GM21390 (cell line): ENCODE measurements around the gene RNFT2.
"Not testable (repeated sequence)": the region's sequence is repeated elsewhere in the genome, so short reads cannot be mapped to it uniquely, and the experiment has no call there.

ENCODE experiments used
- ATAC-seq: cut with Tn5 transposase; IDR thresholded peaks from one replicate; pipeline ENCODE4 v1.9.1; 2021; ENCODE audit not compliant: unreplicated experiment

Gene RNFT2

GRCh38 chr12:116710370-116711150, 27.6 kb upstream of the RNFT2 start:
- ATAC-seq: no peak

- ATAC-seq: no peak
Measured at GRCh38 chr12:116712458-116713303, 25.4 kb upstream of the RNFT2 start.

- no peak for ATAC-seq
Measured at GRCh38 chr12:116713527-116713926, 24.6 kb upstream of the RNFT2 start.

- ATAC-seq: no peak
Measured at GRCh38 chr12:116714175-116714574, 23.9 kb upstream of the RNFT2 start.

- ATAC-seq: no peak
Measured at GRCh38 chr12:116717466-116718437, 20.4 kb upstream of the RNFT2 start.

DNA sequence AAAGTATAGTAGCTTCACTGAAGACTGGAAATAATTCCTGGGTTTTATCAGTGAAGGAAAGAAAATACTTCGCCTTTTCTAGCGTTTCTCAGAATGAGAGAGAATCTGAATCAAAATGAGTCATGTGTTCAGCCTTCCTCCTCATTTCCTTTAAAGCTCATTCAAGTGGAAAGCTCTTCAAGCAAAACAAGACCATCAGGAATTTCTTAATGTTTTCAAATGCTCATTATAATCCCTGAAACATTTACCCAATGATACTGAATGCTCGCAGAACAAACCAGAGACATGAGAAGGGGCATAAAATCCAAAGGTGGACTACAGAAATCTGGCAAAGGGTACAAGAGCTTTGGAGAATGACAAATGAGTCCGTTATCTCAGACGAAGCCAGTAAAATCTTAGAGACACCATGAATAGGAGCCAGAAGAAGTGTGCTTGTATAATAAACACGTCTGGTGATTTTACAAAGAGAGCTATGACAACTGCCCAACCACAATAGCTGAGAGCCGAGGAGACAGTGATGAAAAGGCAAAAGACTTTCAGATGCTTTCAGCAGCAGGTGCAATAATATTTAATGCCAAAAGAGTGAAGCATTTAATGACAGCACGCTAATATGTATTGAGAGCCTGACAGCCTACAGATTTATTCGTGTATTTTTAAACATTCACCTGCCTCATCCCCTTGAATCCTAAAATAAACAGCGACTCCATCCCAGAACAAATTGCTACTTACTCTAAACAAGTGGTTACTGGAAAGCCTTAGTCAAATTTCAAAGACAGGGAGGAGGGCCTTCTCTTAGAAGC, 19.3 kb upstream of the RNFT2 start:
- ATAC-seq: no peak

DNA sequence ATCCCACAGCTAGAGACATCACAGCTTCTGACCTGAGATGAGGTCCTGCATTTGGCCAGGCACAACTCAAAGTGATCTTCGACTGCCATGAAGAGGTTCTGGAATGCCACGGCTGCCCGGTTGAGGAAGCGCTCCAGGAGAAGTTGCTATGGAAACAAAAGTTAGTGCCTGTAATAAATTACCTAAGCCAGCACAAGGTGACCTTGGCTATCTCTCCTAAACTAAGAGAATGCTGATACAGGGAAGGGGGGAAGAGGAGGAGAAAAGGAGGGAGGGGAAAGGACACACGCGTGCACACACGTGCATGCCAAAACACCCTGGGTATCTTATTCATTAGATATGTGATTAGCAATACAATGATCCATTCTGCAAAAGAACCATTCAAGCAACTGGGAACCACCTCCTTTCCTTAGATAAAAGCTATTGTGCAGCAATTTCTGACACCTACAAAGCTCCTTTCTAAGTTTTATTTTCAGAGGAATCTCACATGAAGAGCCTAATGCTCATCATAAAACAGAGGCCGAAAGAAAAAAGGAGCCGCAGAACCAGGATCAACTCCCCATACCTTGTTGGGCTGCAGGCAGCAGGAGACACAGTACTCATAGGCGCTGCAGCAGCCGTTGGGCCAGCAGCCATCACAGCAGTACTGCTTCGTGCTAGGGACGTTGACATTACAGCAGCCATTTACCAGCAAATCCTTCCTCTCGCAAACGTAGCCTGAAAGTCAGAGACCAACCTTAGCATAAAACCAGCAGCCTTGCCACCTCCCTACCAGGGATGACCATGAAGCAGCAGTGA, 18.2 kb upstream of the RNFT2 start:
- ATAC-seq: no peak

DNA sequence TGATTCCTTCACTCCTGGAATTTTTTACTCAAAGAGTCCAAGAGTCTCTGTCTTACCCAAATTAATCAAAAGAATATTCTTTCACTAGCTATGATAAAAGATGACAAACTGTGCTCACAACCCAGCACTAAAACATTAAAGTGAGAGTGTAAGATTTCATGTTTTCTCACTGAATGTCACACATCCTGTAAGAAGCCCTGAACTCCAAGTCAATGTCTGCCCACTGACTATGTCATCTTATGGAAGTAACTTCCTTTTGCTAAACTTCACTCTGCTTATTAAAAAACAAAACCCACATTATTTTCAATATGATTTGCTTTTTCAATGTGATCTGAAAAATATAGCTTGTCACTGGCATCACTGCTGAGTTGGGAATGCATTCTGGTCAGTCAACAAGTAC, 15.9 kb upstream of the RNFT2 start:
- ATAC-seq: no peak

- no peak for ATAC-seq
Measured at GRCh38 chr12:116726694-116727093, 11.4 kb upstream of the RNFT2 start.

- ATAC-seq: no peak
Measured at GRCh38 chr12:116727261-116727660, 10.9 kb upstream of the RNFT2 start.

DNA sequence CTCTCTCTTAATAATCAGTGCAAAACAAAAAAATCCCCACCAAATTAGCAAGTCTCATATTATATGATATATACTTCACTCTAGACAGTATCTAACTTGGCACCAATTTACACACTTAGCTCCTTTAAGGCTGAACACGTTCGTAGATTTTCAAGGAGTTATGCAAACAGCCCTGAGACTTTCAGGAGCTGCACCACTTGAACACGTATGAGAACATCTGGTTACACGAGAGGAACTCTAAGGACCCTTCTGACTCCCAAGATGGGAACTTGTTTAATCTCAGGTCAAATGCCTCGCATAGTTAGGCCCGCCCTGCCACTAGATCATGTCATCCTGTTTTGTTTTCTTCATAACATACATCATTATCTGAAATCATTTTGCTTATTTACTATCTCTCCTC, 10.2 kb upstream of the RNFT2 start:
- ATAC-seq: no peak

DNA sequence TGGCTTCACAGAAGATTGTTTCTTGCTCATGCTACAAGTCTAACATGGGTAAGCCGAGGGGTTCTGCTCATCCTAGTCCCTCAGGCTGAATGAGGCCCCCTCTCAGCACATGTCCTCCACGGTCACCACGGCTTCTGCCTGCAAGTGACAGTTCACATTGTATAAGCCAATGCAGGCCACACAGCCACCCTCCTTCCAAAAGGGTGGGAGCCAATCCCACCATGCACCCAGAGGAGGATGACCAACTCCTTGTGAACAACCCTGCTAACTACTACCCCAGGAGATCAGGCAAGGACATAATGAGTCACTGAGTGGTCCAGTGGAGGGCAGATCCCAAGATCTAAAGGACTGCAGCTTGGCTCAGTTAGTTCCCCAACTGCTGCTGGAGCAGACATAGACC, 6.3 kb upstream of the RNFT2 start:
- ATAC-seq: no peak

DNA sequence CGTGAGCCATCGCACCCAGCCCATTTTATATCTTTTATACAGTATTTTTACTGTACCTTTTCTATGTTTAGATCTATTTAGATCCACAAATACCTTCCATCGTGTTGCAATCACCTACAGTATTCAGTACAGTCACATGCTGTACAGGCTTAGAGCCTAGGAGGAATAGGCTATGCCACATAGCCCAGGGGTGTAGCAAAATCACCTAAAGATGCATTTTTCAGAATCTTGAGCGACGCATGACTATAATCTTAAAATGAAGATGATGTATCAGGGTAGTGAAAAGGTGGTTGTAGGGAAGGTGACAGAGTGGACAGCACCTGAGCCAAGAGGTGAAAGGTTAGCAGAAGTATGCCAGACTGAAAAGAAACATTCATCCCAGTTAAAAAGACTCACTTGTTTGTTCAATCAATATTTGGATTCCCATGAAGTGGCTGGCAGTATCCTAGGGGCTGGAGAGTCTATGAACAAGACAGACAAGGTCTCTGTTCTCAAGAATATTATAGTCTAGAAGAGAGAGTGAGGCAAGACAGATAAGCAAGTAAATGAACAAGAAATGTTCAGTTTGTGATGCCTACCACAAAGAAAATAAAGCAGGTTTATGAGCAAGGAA, 3.9 kb upstream of the RNFT2 start:
- no peak for ATAC-seq

GRCh38 chr12:116735084-116735483, 3.0 kb upstream of the RNFT2 start:
- ATAC-seq: no peak

GRCh38 chr12:116735951-116736599, 2.0 kb upstream of the RNFT2 start:
- ATAC-seq: no peak

- no peak for ATAC-seq
Measured at GRCh38 chr12:116736962-116737773, 947 bp upstream of the RNFT2 start.

DNA sequence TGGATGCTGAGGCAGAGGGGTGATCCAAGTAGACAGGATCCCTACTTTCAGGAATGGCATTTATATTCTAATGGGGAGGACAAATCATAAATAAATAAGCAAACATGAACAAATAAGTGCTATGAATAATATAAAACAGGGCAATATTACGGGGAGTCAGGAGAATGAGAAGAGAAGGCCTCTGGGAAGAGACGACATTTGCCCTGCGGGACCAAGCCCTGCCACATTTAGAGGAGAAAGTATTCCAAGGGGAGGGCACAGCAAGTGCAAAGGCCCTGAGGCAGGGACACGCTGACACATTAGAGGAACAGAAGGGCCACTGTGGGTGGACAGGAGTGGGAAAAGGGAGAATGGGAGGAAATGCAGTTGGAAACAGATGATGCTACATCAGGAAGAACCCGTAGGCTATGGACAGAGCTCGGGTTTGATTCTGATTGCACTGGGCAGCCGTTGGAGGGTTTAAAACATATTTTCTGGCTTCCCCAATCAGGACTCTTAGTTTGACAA, 1.3 kb downstream of the RNFT2 start:
- ATAC-seq: no peak

- ATAC-seq: not testable (repeated sequence)
Measured at GRCh38 chr12:116742787-116743186, 4.7 kb downstream of the RNFT2 start.
